Measurements from ENCODE around the gene SLC20A1.

DNA sequence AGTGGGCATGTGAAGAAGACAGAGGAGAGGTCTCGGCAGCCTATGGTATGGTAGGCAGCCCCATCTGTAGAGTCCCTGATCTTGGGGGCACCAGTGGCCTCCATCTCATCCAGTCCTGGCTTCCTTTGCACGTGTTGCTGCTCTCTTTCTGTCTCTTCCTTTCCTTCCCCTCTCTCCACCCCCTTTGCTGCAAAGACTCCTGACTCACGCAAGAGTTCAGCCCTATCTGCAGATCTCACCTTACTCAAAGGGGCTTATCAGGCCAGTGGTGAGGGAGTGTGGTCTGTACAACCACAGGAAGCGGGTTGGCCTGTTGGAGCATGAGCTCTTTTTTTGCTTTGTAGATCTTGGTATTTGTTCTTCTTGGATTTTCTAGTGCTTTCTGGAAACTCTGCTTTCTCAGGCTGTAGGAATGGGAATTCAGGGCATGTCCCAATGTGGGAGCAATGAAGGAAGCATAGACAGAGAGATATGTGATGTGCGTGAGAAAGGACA is 60.5 kb downstream of the SLC20A1 start:
- TF ChIP-seq, protein P1, sequence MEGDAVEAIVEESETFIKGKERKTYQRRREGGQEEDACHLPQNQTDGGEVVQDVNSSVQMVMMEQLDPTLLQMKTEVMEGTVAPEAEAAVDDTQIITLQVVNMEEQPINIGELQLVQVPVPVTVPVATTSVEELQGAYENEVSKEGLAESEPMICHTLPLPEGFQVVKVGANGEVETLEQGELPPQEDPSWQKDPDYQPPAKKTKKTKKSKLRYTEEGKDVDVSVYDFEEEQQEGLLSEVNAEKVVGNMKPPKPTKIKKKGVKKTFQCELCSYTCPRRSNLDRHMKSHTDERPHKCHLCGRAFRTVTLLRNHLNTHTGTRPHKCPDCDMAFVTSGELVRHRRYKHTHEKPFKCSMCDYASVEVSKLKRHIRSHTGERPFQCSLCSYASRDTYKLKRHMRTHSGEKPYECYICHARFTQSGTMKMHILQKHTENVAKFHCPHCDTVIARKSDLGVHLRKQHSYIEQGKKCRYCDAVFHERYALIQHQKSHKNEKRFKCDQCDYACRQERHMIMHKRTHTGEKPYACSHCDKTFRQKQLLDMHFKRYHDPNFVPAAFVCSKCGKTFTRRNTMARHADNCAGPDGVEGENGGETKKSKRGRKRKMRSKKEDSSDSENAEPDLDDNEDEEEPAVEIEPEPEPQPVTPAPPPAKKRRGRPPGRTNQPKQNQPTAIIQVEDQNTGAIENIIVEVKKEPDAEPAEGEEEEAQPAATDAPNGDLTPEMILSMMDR (IDR thresholded peaks at IDR 0.05), result no peak
- no peak for TF ChIP-seq POLR2A (IDR thresholded peaks at IDR 0.05)

Data from thyroid gland (tissue), 4 donors.